ENCODE results near the gene ZNF784.

DNA sequence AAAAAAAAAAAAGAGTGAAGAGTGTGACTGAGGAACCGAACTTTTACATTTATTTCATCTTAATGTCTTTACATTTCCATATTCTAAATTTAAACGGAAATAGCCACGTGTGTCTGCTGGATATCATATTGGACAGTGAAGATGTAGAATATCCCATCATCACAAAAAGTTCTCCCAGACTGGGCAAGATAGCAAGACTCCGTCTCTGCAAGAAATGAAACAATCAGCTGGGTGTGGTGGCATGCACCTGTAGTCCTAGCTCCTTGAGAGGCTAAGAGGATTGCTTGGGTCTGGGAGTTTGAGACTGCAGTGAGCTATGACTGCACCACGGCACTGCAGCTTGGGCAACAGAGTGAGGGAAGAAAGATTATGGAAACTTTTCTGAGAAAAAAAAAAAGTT lies 47.6 kb downstream of the ZNF784 start:
- no peak for TF ChIP-seq POLR2A (IDR thresholded peaks at IDR 0.05; ENCODE audit: low read depth, low read length)
- no peak for TF ChIP-seq POLR2AphosphoS5 (IDR thresholded peaks at IDR 0.05; ENCODE audit: low read depth, low read length)
- TF ChIP-seq TAF1 (IDR thresholded peaks at IDR 0.05; ENCODE audit: low read depth, low read length), result no peak
